Lung microvascular endothelial cell (primary cell): ENCODE results near the gene FLRT1. TPM values are rescaled to one million over a fixed set of nuclear protein-coding genes. Genes with fewer than 3 reads are reported as not detected.
"Not testable (repeated sequence)": the region's sequence is repeated elsewhere in the genome, so short reads cannot be mapped to it uniquely, and the experiment has no call there.

ENCODE experiments used
- DNase-seq, 2 donors: peaks; one replicate each; pipeline versions ENCODE4 v3.0.0 to v3.0.0-alpha.2; 2010; ENCODE audit warnings: low read depth in 2 of 2
- total RNA-seq: library from RNA; depleted of rRNA; stranded (reverse); fragments of >200 nt; gene quantifications from 2 replicates; pipeline ENCODE4 v1.2.1, GENCODE V29; 2014

Gene FLRT1
- total RNA-seq, 1 donor from 2014 or later = not detected

- no peak for DNase-seq
Measured at GRCh38 chr11:64044730-64045393, 9.1 kb downstream of the FLRT1 start.

GRCh38 chr11:64045700-64046099 is 10.0 kb downstream of the FLRT1 start:
- DNase-seq = no peak

GRCh38 chr11:64047373-64047772 is 11.6 kb downstream of the FLRT1 start:
- not testable (repeated sequence) for DNase-seq

- no peak for DNase-seq
Measured at GRCh38 chr11:64048042-64048854, 12.5 kb downstream of the FLRT1 start.

- DNase-seq = no peak
Measured at GRCh38 chr11:64049509-64049908, 13.8 kb downstream of the FLRT1 start.

GRCh38 chr11:64051297-64051696 is 15.6 kb downstream of the FLRT1 start:
- DNase-seq = no peak

- DNase-seq = no peak
Measured at GRCh38 chr11:64052436-64052835, 16.7 kb downstream of the FLRT1 start.

GRCh38 chr11:64052938-64053622 is 17.3 kb downstream of the FLRT1 start:
- no peak for DNase-seq

GRCh38 chr11:64053699-64054098 is 18.0 kb downstream of the FLRT1 start:
- no peak for DNase-seq

- DNase-seq = no peak
Measured at GRCh38 chr11:64055077-64055476, 19.3 kb downstream of the FLRT1 start.

- DNase-seq = no peak
Measured at GRCh38 chr11:64056213-64056785, 20.6 kb downstream of the FLRT1 start.

- no peak for DNase-seq
Measured at GRCh38 chr11:64056861-64057260, 21.1 kb downstream of the FLRT1 start.

GRCh38 chr11:64057890-64058289 is 22.2 kb downstream of the FLRT1 start:
- no peak for DNase-seq

- DNase-seq = peak in 1 of 2 donors; percentile 17
Measured at GRCh38 chr11:64058494-64058893, 22.8 kb downstream of the FLRT1 start.

GRCh38 chr11:64059339-64060140 is 23.8 kb downstream of the FLRT1 start:
- DNase-seq = no peak

GRCh38 chr11:64060263-64060860 is 24.6 kb downstream of the FLRT1 start:
- no peak for DNase-seq

GRCh38 chr11:64060861-64061444 is 25.2 kb downstream of the FLRT1 start:
- peak; percentile 35 to 45 for DNase-seq

- no peak for DNase-seq
Measured at GRCh38 chr11:64062185-64063039, 26.7 kb downstream of the FLRT1 start.

GRCh38 chr11:64063777-64064176 is 28.0 kb downstream of the FLRT1 start:
- no peak for DNase-seq
